Stimulated activated CD8-positive, alpha-beta memory T cell treated with anti-CD3 and anti-CD28 coated beads, Interleukin-15, amount 100 ng/mL, for 24 hours (primary cell): ENCODE data around the gene CRACDL.
"Not testable (repeated sequence)": the region's sequence is repeated elsewhere in the genome, so short reads cannot be mapped to it uniquely, and the experiment has no call there.

Experiments
- DNase-seq: peaks from one replicate; pipeline ENCODE4 v3.0.0-alpha.2; 2020; ENCODE audit warnings: low read depth

The CRACDL gene

GRCh38 chr2:98883780-98884211, 52.2 kb downstream of the CRACDL start:
- no peak for DNase-seq

- no peak for DNase-seq
Observed at GRCh38 chr2:98882971-98883779, 52.9 kb downstream of the CRACDL start.

GRCh38 chr2:98882368-98882767, 53.7 kb downstream of the CRACDL start:
- DNase-seq, result no peak

DNA sequence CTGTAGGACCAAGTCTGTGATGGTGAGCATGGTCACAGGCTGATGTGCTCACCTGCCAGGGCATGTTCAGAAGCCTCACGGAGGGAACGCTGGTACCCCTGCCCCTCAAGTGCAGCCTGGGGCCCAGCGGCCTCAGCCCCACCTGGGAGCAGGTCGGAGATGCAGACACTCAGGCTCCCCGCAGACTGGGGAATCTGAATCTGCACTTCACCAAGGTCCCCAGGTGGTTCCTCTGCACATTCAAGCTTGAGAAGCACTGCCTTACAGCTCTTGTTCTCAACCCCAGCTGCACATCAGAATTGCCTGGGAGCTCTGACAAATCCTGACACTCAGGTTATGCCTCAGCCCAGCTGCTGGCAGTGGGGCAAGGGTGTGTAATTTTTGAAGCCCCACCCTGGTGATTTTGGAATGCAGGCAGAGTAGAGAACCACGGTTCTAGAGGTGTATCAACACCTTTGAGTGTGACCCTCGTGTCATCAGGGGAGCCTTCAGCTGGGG, 54.8 kb downstream of the CRACDL start:
- no peak for DNase-seq

DNA sequence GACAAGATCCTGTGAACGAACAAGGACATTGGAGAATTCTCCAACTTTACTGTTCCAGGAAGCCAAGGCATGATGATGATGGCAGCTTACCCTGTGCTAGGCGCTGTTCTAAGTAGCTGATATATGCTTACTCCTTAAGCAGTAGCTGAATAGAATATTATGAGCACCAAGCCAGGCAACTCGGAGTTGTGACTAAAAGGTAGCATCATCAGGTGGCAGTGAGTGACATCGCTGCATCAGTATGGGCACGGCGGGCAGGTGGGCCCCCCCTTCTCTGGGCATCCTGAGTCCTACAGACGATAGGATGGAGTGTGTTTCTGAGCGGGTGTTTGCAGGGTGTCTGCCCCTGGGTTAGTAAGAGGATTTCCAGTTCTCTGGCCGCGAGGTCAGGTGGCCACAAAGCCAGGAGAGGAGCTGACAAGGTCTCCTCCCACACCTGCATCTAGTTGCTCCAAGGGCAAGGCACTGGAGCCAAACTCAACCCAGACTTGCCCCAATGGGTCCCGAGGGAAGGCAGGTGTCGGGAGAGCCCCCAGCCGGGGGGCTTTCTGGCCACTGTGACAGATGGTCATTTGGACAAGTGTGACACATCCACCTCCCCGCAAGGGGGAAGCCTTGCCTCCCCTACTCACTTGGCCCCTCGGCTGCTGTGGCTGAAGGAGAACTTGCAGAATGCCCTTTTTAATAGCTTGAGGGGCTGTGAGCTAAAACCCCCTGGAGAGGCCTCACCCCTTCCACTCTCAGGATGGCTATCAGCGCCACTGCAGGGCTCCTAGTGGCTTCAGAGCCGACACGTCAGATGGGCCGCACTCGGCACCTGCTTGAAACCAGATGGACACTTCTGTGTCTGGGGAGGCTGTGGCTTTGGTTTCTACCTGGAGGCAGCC, 55.5 kb downstream of the CRACDL start:
- DNase-seq, result no peak

- DNase-seq, result not testable (repeated sequence)
Observed at GRCh38 chr2:98877658-98878057, 58.4 kb downstream of the CRACDL start.

GRCh38 chr2:98876741-98877140, 59.3 kb downstream of the CRACDL start:
- no peak for DNase-seq

DNA sequence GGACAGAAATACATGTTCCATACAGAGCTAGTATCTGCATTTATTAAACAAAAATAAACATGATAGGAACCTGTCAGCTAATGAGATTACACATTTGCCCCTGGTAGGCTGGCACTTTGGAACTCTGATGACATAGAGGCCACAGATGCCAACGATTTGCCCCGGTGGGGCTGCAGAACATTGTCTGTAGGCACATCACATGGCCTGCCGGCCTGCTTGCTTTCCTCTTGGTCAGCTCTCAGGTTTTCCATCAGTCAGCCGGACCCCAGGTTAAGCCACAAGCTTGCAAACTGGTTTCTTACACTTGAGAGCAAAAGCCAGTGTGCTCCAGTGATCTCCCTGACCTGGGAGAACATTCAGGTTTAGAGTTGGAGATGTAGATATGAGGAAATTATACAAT, 60.3 kb downstream of the CRACDL start:
- no peak for DNase-seq

GRCh38 chr2:98875081-98875728, 60.8 kb downstream of the CRACDL start:
- no peak for DNase-seq

DNA sequence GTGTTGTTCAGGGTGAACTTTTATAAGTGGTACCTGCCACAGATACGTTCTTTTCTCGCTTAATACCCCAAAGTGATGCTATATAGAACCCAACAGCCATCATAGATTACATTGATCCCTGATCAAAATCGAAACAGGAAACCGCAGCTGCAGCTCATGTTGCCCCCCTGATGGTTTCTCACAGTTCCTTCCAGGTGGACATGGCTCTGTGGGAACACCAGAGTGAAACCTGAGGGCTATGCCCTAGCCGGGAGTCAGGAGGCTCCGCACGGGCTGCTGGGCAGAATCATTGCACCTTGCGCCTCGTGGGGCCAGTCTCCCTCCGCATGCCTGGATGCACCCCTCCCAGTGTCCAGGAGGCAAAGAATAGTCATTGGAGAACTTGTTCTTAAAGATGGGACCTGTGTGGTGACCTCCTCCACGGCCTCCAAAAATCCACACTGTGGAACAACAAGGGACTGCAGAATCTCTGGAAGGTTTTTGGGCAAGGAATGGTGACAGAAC, 61.8 kb downstream of the CRACDL start:
- DNase-seq, result no peak

DNA sequence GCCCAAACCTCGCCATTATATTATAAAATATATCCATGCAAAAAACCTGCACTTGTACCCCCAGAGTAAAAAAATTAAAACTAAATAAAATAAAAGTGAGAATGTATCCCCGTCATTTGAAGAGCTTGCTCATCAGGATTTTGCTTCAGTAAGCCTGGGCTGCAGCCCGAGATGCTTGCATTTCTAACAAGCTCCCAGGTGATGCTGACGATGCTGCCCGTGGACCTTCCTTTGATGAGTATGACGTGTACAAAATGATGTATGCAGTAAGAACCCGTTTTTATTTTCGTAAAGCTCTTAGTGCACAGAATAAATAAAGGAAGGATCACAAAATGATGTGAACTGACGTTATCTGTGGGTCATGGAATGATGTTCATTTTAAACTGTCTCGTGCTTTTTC, 63.5 kb downstream of the CRACDL start:
- DNase-seq, result no peak

DNA sequence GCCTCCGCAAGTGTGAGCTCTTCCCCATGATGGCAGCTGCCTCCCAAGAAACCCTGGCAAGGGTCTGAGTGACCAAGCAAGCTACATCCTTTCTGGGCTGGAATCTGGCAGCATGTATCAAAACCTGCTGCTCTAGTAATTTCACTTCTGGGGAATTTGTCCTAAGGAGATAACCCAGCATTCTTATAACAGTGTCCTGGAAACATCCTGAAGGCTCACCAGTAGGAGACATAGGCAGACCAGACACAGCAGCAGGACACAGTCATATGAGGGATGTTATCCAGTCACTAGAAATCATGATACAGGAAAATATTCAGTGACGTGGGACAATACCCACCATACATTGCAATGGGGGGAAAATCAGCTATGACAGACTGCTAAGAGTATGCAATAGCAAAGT, 64.5 kb downstream of the CRACDL start:
- no peak for DNase-seq

DNA sequence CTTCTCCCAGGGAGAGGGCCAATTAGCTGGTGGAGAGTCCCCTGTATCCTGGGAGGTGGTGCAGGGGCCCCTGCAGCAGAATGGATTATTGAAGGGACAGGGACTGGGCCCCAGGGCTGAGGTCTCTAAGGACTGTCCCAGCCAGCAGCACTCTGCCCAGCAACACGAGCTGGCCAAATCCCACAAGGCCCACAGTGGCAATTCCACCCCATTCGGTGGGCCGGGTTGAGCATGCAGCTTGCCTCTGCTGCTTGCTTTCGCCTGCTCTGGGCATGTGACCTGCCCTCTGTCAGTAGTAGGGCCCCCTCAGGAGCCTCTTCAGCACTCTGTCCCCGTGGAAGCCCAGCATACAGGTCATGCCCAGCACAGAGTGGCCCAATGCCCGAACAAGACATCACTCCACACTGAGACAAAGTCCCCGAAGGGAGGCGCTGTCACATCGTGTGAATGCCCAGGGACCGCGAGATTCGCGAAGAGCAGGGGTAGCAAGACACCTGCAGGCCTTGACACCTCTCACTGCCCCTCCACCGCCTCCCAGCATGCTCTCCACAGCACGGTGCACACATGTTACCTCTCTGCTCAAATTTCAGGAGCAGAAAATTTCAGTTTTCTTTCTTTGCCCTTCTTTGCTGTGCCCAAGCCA, 65.4 kb downstream of the CRACDL start:
- no peak for DNase-seq

DNA sequence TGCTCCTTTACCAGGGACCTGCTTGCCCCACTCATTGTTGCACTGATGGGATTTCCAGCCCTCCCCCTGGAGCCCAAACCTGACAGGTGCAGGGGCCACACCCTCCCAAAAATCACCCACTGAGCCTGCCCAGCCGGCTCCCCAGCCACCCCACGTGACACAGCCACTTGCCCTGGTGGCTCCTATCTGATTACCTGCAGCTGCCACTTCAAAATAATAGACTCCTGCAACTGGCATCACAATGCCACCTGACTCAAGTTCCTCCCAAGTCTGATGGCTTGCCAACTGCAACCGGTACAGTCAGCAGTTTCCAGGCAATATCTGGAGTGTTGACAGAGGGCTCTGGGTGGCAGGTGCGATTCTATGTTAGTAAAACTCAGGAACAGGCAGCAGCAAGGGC, 66.2 kb downstream of the CRACDL start:
- DNase-seq, result no peak

GRCh38 chr2:98869272-98869641, 66.8 kb downstream of the CRACDL start:
- DNase-seq, result no peak

GRCh38 chr2:98868548-98869271, 67.3 kb downstream of the CRACDL start:
- no peak for DNase-seq

- DNase-seq, result no peak
Observed at GRCh38 chr2:98867539-98868309, 68.3 kb downstream of the CRACDL start.

DNA sequence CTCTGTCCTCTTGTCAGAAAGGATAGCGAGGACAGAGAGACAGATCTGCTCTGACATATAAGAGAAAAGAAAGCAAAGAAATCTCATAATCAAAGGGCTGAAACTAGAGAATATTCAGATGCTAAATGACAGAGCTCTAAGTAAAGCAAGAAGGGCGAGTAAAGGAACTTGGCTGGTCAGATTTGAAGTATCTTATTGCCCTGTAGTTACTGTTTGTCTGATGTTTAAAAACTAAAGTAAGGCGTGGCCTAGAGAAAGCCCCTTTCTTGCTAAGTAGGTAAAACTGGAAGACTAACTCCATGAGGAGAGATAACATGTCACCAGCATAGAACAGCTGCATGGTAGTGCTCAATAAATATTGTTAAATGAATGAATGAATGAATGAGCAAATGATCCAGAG, 70.0 kb downstream of the CRACDL start:
- no peak for DNase-seq

- no peak for DNase-seq
Observed at GRCh38 chr2:98861601-98862000, 74.4 kb downstream of the CRACDL start.

DNA sequence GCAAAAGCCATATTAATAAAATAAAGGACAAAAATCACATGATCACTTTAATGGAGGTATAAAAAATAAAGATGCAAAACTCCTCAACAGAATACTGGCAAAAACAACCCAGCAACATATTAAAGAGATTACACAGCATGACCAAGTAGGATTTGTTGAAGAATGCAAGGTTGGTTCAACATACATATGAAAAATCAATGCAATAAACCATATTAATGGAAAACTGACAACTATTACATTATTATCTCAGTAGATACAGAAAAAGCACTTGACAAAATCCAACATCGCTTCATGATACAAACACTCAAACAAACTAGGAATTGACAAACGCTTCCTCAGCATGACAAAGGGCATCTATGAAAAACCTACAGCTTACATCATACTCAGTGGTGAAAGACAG, 76.7 kb downstream of the CRACDL start:
- DNase-seq, result no peak
